Erythroblast (primary cell): ENCODE measurements around the gene HS2ST1.
"Not testable (repeated sequence)": the region's sequence is repeated elsewhere in the genome, so short reads cannot be mapped to it uniquely, and the experiment has no call there.

Experiments
- DNase-seq, 2 experiments: peaks; one replicate each; lab custom pipeline; 2025; lab: John Stamatoyannopoulos, UW
- GATA1 ChIP-seq: IDR thresholded peaks from 2 replicates; pipeline ENCODE4 v1.6.1; 2011; ENCODE audit warnings: low read depth, mild to moderate bottlenecking, control low read depth, low read length, moderate library complexity
- POLR2A ChIP-seq: IDR thresholded peaks from 2 replicates; pipeline ENCODE4 v1.6.1; 2011; ENCODE audit warnings: mild to moderate bottlenecking, low read length

Gene HS2ST1

DNA sequence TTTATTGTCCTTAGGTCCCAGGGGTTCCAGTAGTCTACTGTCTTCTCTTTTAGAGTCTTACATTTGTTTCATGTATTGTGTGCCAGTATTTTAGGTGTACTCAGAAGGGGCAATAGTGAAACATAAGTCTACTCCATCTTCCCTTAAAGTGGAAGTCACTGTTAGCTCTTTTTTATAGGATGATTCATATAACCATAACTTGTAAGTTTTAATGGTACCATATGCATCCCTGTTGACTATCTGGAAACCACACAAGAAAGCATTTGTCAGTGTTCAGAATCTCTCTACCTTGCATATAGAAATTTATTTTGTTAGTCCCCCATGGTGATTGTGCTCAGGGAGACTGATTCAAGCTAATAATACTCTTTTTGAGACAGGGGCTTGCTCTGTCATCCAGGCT lies 149.9 kb downstream of the HS2ST1 start:
- DNase-seq = no peak
- TF ChIP-seq POLR2A = no peak

- no peak for DNase-seq
- TF ChIP-seq POLR2A (no peak), GATA1 (no peak)
These were observed 150.6 kb downstream of the HS2ST1 start for GRCh38 chr1:87064986-87065385.

DNA sequence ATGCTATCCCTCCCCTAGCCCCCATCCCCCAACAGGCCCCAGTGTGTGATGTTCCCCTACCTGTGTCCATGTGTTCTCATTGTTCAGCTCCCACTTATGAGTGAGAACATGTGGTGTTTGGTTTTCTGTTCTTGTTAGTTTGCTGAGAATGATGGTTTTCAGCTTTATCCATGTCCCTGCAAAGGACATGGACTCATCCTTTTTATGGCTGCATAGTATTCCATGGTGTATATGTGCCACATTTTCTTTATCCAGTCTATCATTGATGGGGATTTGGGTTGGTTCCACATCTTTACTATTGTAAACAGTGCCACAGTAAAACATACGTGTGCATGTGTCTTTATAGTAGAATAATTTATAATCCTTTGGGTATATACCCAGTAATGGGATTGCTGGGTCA lies 152.3 kb downstream of the HS2ST1 start:
- DNase-seq = not testable (repeated sequence)

- DNase-seq = no peak
- no peak for TF ChIP-seq POLR2A
- TF ChIP-seq GATA1 = no peak
These were observed 158.0 kb downstream of the HS2ST1 start for GRCh38 chr1:87072411-87072810.

DNA sequence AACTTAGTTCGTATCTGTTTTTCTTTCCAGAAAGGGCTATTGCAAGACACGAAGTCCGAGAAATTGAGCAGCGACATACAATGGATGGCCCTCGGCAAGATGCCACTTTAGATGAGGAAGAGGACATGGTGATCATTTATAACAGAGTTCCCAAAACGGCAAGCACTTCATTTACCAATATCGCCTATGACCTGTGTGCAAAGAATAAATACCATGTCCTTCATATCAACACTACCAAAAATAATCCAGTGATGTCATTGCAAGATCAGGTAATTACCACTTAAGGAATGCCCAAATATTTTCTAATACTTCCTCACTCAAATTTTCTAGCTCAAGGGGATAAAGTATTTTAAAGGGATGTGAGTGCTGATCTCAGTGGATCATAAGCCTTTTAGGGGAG lies 158.5 kb downstream of the HS2ST1 start:
- no peak for DNase-seq

DNA sequence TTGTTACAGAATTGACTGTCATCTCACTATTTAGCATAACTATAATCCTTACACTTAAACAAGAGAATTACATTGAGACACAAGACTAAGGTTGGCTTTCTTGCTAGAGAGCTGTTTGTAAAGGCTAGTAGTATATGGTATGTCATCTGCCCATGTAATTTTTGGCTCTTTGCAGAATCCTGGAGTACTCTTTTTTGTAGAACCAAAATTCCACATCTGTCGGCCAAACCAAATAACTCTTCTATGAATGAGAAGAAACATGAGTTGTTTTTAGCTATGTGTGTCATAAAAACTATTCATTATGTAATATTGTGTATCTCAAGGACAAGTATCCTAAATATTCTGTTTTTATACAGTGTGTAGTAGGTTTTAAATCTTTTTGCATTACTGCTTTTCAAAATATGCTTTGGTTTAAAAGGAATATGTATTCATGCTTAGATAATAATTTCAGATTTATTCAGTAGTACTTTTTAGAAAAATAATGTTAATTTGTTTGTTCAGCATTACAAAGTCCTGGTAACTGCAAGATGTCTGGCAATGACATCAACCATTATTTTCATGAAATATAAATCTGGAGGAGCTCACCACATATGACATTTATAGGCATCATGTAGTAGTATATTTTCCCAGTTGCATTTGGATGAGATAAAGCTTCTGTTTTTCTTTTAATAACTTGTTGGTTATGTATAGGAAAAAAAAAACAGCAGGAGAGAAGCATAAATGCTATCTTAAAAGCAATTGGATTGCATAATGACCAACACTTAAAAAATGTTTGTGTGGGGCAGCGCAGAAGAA lies 159.8 kb downstream of the HS2ST1 start:
- DNase-seq = no peak
- TF ChIP-seq GATA1 (no peak), POLR2A (no peak)

More for the DNA sequence above, 158.5 kb downstream of the HS2ST1 start:
- no peak for TF ChIP-seq POLR2A
- TF ChIP-seq GATA1 = no peak

GRCh38 chr1:87077959-87078639 lies 163.7 kb downstream of the HS2ST1 start:
- TF ChIP-seq POLR2A = no peak
- no peak for TF ChIP-seq GATA1
- DNase-seq = peak in 1 of 2 experiments; percentile 6

DNA sequence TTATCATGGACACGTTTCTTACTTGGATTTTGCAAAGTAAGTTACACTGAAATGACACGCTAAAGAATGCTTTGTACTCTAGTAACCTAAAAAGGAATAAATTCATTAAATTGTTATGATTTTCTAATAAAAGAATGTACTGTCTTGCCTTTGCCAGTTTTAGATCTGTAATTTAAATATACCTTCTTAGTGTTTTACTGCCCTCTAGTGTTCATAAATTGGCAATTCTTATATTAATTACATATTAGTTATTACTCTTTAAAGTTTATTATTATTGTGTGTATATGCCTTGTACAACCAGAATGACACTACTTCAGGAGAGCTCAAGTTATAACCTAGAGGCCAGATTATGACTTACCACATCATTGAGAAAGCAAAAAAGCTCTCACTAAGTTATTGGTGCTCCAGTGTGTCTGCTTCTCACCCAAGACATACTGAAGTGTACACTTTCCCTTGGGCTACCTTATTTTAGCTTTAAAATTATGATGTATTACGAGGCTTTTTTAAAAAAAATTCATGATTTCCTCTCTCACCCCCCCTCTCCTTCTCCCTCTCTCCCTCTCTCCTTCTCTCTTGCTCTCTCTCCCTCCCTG lies 169.9 kb downstream of the HS2ST1 start:
- TF ChIP-seq POLR2A (no peak), GATA1 (no peak)
- DNase-seq = peak; percentile 55 to 66

DNA sequence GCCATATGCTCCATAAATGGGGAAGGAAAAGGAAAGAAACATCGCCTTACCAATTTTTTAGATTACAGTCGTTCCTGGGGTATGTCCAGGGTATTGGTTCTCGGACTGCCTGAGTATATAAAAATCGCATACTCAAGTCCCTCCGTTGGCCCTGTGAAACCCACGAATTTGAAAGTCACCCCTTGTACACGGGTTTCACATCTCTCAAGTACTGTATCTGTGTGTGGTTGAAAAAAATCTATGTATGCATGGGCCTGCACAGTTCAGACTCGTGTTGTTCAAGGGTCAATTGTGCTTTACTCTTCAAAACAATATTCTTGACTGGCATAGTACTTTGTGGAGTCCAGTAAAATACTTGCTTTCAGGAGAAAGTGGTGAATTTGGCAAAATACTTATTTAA lies 171.7 kb downstream of the HS2ST1 start:
- no peak for DNase-seq
- TF ChIP-seq POLR2A = no peak
- no peak for TF ChIP-seq GATA1

GRCh38 chr1:87089070-87089736 lies 174.8 kb downstream of the HS2ST1 start:
- TF ChIP-seq GATA1 (no peak), POLR2A (no peak)
- no peak for DNase-seq

DNA sequence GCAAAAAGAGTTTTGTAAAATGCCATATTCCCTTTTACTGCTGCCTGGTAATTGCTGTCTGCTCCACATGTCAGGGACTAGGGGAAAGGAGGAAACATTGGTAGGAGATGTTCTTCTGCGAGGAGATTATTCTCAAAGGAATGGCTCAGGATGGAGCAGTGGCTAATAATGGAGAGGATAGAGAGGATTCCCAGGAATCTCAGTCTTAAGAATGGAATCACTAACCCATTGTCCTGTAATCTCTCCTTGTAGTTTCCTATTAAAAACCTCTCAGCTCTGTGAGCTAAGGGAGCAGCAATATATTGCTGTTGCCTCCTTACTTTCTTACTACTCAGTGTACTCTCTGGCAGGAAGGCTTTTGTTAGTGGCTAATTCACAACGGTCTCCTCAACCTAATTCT lies 175.4 kb downstream of the HS2ST1 start:
- TF ChIP-seq GATA1 = no peak
- TF ChIP-seq POLR2A = no peak
- DNase-seq = no peak

DNA sequence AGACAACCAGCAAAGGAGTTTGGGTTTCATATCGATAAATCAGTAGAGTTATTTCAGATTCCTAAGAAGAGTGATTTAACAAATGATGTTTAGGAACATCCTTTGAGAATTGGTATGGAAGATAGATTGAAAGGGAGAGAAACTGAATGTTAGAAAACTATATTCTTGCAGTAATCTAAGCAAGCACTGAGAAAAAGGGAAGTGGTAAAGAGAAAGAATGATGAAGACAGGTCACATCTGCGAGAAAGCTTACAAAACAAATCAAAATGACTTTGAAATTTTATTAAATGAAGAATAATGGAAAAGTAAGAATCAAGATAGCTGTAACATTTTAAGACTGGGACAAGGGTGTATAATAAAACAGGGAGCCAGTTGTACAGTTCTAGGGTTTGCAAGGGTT lies 177.0 kb downstream of the HS2ST1 start:
- DNase-seq = no peak

GRCh38 chr1:87092846-87093245 lies 178.4 kb downstream of the HS2ST1 start:
- no peak for TF ChIP-seq POLR2A
- no peak for TF ChIP-seq GATA1
- DNase-seq = no peak

More for the DNA sequence above, 177.0 kb downstream of the HS2ST1 start:
- TF ChIP-seq GATA1 = no peak
- TF ChIP-seq POLR2A = no peak

- TF ChIP-seq POLR2A (no peak), GATA1 (no peak)
- no peak for DNase-seq
These were observed 178.9 kb downstream of the HS2ST1 start for GRCh38 chr1:87093286-87093685.
